NCI-H1092 (cell line): Measurements from ENCODE around the gene SH3PXD2B.
"Not testable (repeated sequence)": the region's sequence is repeated elsewhere in the genome, so short reads cannot be mapped to it uniquely, and the experiment has no call there.

Source experiments
- DNase-seq: peaks from one replicate; lab custom pipeline; 2025; lab: John Stamatoyannopoulos, UW

SH3PXD2B gene

GRCh38 chr5:172485511-172486202 is 31.3 kb upstream of the SH3PXD2B start:
- DNase-seq, result no peak

- DNase-seq, result no peak
Observed at GRCh38 chr5:172484664-172485063, 30.3 kb upstream of the SH3PXD2B start.

- DNase-seq, result no peak
Observed at GRCh38 chr5:172482156-172483020, 28.1 kb upstream of the SH3PXD2B start.

- no peak for DNase-seq
Observed at GRCh38 chr5:172481011-172481800, 26.9 kb upstream of the SH3PXD2B start.

GRCh38 chr5:172479784-172480115 is 25.4 kb upstream of the SH3PXD2B start:
- DNase-seq, result no peak

GRCh38 chr5:172479034-172479783 is 24.9 kb upstream of the SH3PXD2B start:
- peak; percentile 76 for DNase-seq

- not testable (repeated sequence) for DNase-seq
Observed at GRCh38 chr5:172478695-172479033, 24.3 kb upstream of the SH3PXD2B start.

GRCh38 chr5:172478256-172478655 is 23.9 kb upstream of the SH3PXD2B start:
- DNase-seq, result no peak

GRCh38 chr5:172477466-172477865 is 23.1 kb upstream of the SH3PXD2B start:
- no peak for DNase-seq

GRCh38 chr5:172474293-172474692 is 20.0 kb upstream of the SH3PXD2B start:
- no peak for DNase-seq

- DNase-seq, result no peak
Observed at GRCh38 chr5:172473427-172473826, 19.1 kb upstream of the SH3PXD2B start.

GRCh38 chr5:172469697-172470096 is 15.4 kb upstream of the SH3PXD2B start:
- no peak for DNase-seq

- DNase-seq, result no peak
Observed at GRCh38 chr5:172466062-172466461, 11.7 kb upstream of the SH3PXD2B start.

- DNase-seq, result no peak
Observed at GRCh38 chr5:172463031-172463430, 8.7 kb upstream of the SH3PXD2B start.

- no peak for DNase-seq
Observed at GRCh38 chr5:172459783-172460165, 5.4 kb upstream of the SH3PXD2B start.

- DNase-seq, result no peak
Observed at GRCh38 chr5:172458976-172459782, 4.9 kb upstream of the SH3PXD2B start.

- DNase-seq, result no peak
Observed at GRCh38 chr5:172456076-172456722, 1.9 kb upstream of the SH3PXD2B start.

GRCh38 chr5:172455511-172456061 is 1.3 kb upstream of the SH3PXD2B start:
- no peak for DNase-seq

GRCh38 chr5:172455087-172455381 is 709 bp upstream of the SH3PXD2B start:
- no peak for DNase-seq

- DNase-seq, result no peak
Observed at GRCh38 chr5:172453986-172454357, 353 bp downstream of the SH3PXD2B start.
